Stimulated activated CD4-positive, alpha-beta T cell treated with anti-CD3 and anti-CD28 coated beads, TNF-alpha, amount 100 ng/mL, for 48 hours (primary cell): ENCODE data around the gene MNX1.

Experiments
- DNase-seq, 3 donors: peaks; one replicate each; pipeline ENCODE4 v3.0.0-alpha.2; 2020; ENCODE audit warnings: low read depth in 3 of 3

Gene MNX1

GRCh38 chr7:156969972-156970420 lies 40.5 kb downstream of the MNX1 start:
- no peak for DNase-seq

- no peak for DNase-seq
Measured at GRCh38 chr7:156968183-156968582, 42.3 kb downstream of the MNX1 start.

GRCh38 chr7:156966387-156966786 lies 44.1 kb downstream of the MNX1 start:
- no peak for DNase-seq

GRCh38 chr7:156964971-156965370 lies 45.5 kb downstream of the MNX1 start:
- DNase-seq = no peak

GRCh38 chr7:156963472-156963871 lies 47.0 kb downstream of the MNX1 start:
- DNase-seq = no peak

- DNase-seq = no peak
Measured at GRCh38 chr7:156962897-156963296, 47.6 kb downstream of the MNX1 start.

GRCh38 chr7:156962145-156962544 lies 48.3 kb downstream of the MNX1 start:
- no peak for DNase-seq

GRCh38 chr7:156956727-156957126 lies 53.7 kb downstream of the MNX1 start:
- no peak for DNase-seq

- no peak for DNase-seq
Measured at GRCh38 chr7:156954941-156955340, 55.5 kb downstream of the MNX1 start.
